K562 treated with DMSO at 1 percent for 48 hours (cell line): Measurements from ENCODE around the gene DUS1L. TPM values are rescaled to one million over a fixed set of nuclear protein-coding genes. Genes with fewer than 3 reads are reported as not detected.

Experiments used
- total RNA-seq: library from RNA; unstranded; fragments of 300-600 nt; gene quantifications from 2 replicates; pipeline ENCODE4 v1.2.3, GENCODE V29; 2022; ENCODE audit warnings: low replicate concordance; ENCODE audit errors: extremely low read depth

The DUS1L gene
- not detected in 2 replicates for total RNA-seq

DNA sequence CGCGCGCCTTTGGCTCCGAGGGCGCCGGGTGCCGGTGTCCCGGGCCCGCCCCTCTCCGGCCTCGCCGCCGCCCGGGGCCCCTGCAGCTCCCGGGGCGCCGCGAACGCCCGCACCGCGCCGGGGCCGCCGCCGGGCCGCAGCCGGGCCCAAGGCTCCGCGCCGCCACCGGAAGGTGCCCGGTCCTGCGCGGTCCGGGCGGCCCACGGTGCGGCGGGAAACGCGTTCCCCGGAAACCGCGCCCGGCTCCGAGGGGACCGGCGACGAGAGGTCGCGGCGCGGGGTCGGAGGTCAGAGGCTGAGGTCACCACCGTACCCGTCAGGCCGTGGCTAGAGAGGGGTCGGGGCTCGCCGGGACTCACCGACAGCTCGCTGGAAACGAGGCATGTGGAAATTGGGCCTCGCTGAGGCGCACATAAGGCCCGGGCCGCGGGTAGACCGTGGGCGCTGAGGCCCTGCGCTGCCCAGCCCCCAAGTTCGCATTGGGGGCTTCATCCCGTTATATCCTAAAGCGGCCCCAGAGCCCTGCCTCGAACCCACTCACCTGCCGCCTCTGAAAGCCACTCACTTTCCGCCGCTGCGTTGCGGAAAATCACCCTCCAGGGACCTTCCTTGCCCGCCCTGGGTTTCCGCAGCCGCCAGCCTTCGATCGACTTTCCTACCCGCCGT lies at the start of gene DUS1L:
TSS of gene DUS1L (minus strand) at position 167 of the 666 bp plus-strand sequence. CDS start 745 bp downstream, outside the sequence.

DNA sequence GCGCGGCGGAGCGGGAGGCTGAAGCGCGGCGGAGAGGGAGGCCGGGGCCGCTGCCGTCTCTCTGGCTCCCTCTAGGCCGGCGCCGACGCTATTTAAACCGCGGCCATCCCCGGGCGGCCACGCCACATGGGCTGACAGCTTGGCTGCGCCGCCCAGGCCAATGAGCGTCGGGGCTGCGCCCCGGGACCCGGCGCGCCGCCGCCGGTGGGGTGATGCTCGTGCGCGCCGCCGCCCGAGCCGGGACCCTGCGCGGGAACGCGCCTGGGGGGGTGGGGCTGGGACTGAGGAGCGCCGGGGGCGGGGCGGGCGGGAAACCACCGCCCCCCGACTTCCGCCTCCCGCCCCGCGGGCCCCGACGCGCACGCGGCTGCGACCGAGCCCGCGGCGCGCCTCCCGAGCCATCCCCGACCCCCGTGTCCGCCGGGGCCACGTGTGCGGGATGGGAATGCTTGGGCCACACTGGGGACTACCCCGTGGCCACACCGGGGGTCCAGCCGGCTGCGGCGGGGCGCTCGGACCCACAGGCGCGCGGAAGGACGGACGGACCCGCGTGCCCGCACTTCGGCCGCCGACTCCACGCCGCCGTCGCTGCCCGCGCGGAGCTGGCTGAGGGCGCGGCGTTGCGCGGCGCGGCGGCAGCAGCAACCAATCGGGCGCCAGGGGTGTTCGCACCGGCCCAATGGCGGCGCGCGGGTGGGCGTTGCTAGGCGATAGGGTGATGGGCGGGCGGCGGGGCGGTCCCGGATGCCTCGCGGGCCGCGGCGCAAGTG lies 32.8 kb upstream of the DUS1L start, which contains the start of gene FASN:
TSS of gene FASN (minus strand) at position 68 of the 770 bp plus-strand sequence. CDS start 1,791 bp downstream, outside the sequence.

DNA sequence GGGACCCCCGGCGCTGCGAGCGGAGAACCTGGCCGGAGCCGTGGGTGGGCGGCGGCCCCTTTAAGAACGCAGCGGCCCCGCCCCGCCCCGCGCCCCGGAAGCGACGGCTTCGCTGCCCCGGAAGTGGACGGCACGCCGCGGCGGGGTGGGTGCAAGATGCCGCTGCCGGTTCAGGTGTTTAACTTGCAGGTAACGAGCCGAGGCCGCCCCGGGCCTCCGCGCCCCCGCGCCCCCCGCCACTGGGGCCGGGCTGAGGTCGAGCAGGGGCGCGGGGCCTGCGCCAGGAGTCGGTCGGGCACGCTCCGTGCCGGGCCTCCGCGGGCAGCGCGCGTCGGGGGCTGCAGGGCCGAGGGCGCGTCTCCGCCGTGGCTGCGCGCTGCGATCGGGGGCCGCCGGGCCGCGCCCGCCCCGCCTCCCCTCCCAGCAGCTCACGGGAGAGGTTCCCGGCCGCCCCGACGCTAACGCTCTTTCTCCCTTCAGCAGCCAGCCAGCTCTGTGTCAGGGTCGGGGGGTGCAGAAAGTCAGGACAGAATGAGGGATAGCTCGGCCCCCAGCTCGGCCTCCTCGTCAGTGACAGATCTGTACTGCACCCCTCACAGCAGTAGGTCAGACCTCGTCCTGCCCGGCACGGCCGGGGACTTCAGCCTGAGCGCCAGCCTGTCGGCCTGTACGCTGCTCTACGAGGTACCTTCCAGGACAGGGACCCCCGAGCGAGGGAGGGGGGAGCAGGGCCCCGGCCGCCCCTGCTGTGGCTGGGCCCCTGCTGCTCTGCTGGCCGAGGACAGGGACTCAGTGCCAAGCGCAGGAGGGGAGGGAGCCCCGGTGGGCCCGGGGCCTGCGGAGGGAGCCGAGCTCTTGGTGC lies 13.6 kb downstream of the DUS1L start, which contains the start of the genes GPS1 and RFNG:
TSS of gene GPS1 (plus strand) at position 123 of the 862 bp plus-strand sequence. CDS start at position 157, 34 bp downstream.
TSS of gene RFNG (minus strand) at position 36 of the 862 bp plus-strand sequence. CDS start 45 bp downstream, outside the sequence.

DNA sequence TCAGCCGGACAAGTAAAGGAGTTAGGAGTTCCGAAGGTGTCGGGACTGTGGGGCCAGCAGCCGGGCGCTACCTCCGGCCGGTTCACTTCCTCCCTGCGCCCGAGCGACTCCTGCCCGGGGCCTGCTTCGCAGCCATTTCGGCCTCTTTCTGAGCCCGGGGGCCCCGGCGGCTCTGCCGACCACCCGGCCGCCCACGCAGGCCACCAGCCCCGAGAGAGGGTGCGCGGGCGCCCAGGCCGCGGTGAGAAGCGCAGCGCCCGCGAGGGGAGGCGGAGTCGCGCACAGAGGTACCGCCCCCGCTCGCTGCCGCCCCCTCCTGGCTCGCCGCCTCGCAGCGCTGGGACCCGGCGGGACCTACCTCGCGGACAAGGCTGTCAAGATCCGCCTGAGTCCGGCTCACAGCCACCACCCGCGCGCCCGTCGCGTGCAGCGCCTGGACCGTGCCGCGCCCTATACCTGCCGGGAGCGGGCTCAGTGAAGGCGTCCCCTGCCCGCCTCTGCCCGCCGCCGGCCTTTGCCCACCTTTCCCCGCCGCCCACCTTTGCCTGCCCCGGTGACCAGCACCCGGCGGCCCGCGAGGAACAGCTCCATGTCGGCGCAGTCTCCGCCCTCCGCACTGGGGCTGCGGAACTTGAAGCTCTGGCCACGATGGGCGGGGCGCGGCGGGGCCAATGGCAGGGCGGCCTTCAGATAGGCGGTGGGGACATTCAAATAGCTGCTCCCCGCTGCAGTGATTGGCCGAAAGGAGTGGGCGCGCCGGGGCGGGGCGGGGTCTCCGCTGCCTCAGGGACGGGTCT lies 28.3 kb downstream of the DUS1L start, which contains the start of gene DCXR:
TSS of gene DCXR (minus strand) at position 606 of the 797 bp plus-strand sequence. CDS start at position 591, 15 bp downstream.

DNA sequence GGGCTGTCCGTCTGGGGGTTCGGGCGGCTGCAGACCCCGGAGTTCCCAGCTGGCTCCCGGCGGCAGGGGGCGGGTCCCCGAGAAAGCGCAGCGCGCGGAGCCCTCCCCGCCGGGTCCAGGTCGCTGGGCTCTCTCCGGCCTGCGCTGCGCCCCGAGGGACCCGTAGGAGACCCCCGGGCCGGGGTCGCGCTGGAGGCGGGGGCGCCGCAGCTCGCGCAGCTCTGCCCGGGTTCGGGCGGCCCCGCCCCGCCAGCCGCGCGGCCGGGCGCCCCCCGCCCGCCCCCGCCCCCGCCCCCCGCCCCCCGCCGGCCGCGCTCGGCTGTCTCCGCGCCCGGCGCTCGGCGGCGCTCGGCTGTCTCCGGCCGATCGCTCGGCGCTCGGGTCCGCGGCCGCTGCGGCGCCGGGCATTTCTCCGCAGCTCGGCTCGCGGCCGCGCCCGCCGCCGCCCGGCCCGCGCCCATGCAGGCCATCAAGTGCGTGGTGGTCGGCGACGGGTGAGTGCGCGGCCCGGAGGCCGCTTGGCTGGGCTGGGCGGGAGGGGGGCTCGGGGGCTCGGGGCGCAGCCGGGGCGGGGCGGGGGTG lies 34.2 kb downstream of the DUS1L start, which contains the start of gene RAC3:
TSS of gene RAC3 (plus strand) at position 376 of the 582 bp plus-strand sequence. CDS start at position 460, 84 bp downstream.

DNA sequence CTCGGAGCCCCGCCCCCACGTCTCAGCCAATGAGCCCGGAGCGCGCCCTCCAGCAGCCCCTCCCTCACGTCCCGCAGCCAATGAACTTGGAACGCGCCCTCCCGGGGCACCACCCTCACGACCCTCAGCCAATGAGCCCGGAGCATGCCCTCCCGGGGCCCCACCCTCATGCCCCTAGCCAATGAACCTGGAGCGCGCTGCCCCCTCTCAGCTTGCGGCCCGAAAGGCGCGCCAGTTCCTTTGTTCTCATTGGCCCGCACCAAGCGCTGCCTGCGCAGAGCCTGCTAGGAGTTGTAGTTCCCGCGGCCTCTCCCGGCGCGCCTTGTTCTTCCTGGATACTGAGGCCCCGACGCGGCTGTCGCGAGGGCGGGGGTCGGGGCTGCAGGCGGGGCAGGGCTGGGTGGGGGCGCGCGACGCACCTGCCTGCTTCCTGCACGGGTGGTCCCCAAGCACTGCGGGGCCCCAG lies 42.6 kb downstream of the DUS1L start, which contains the start of gene LRRC45:
TSS of gene LRRC45 (plus strand) at position 325 of the 466 bp plus-strand sequence. CDS start 339 bp downstream, outside the sequence.

DNA sequence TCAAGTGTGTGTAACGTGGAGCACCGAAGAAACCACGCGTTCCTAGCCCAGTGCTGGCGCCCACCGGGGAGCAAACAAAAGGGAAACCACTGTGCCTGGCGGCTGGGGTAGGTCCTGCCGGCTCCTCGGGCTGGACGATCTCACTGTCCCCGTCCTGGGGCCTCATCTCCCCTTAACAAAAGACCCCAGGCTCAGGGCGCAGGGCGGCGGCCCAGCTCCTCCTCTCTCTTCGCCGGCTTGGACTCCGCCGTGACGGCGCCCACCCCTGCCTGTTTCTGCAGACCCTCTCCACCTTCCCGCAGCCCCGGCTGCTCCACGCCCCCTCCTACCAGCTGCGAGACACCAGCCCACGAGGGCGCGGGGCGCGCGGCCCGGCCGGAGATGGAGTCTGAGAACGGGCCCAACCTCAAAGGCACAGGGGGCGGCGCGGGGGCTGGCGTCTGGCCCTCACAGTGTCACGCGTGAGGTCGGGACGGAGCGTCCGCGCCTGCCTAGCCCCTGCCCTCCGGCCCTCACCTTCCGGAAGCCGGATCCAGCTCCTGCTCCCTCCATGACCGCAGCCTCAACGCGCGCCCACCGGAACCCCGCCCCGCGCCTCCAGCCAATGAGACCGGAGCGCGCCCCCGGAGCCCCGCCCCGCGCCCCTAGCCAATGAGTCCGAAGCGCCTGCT lies 43.2 kb downstream of the DUS1L start, which contains the start of gene CENPX:
TSS of gene CENPX (minus strand) at position 569 of the 671 bp plus-strand sequence. CDS start at position 552, 17 bp downstream.

Other genes with a start within 250 kb of the DUS1L start
- gene MCRIP1, start 232.5 kb downstream of the DUS1L start, total RNA-seq: not detected in 2 replicates
- gene PPP1R27, start 230.8 kb downstream of the DUS1L start, total RNA-seq: not detected in 2 replicates
- gene P4HB, start 205.3 kb downstream of the DUS1L start, total RNA-seq: 1,566 TPM in 1 of 2 replicates, not detected in the other
- gene ARHGDIA, start 194.5 kb downstream of the DUS1L start, total RNA-seq: 847 TPM in 1 of 2 replicates, not detected in the other
- gene ALYREF, start 174.2 kb downstream of the DUS1L start, total RNA-seq: not detected in 2 replicates
- 1,946 TPM in 1 of 2 replicates, not detected in the other for gene ANAPC11, start 174.1 kb downstream of the DUS1L start, total RNA-seq
- gene NPB, start 163.6 kb downstream of the DUS1L start, total RNA-seq: not detected in 2 replicates
- gene PCYT2, start 154.4 kb downstream of the DUS1L start, total RNA-seq: not detected in 2 replicates
- not detected in 2 replicates for gene SIRT7, start 147.6 kb downstream of the DUS1L start, total RNA-seq
- gene MAFG, start 138.1 kb downstream of the DUS1L start, total RNA-seq: not detected in 2 replicates
- not detected in 2 replicates for gene PYCR1, start 128.5 kb downstream of the DUS1L start, total RNA-seq
- not detected in 2 replicates for gene MYADML2, start 118.6 kb downstream of the DUS1L start, total RNA-seq
- not detected in 2 replicates for gene NOTUM, start 104.6 kb downstream of the DUS1L start, total RNA-seq
- gene ASPSCR1, start 88.2 kb downstream of the DUS1L start, total RNA-seq: not detected in 2 replicates
- gene CENPX, start 42.9 kb downstream of the DUS1L start, total RNA-seq: not detected in 2 replicates
- gene LRRC45, start 42.5 kb downstream of the DUS1L start, total RNA-seq: not detected in 2 replicates
- not detected in 2 replicates for gene RAC3, start 34.1 kb downstream of the DUS1L start, total RNA-seq
- gene DCXR, start 28.1 kb downstream of the DUS1L start, total RNA-seq: not detected in 2 replicates
- not detected in 2 replicates for gene RFNG, start 14.0 kb downstream of the DUS1L start, total RNA-seq
- gene GPS1, start 13.9 kb downstream of the DUS1L start, total RNA-seq: 331 TPM in 1 of 2 replicates, not detected in the other
- gene FASN, start 32.4 kb upstream of the DUS1L start, total RNA-seq: 80.4 TPM in 1 of 2 replicates, not detected in the other
- gene CCDC57, start 147.0 kb upstream of the DUS1L start, total RNA-seq: not detected in 2 replicates
- gene SLC16A3, start 163.2 kb upstream of the DUS1L start, total RNA-seq: not detected in 2 replicates
- 111 TPM in 1 of 2 replicates, not detected in the other for gene CSNK1D, start 207.9 kb upstream of the DUS1L start, total RNA-seq